HCT116 (cell line): ENCODE data around the gene EPHA3. TPM values are rescaled to one million over a fixed set of nuclear protein-coding genes. Genes with fewer than 3 reads are reported as not detected.

Experiments
- ATAC-seq: fragments of 200-7000 bp; cut with Tn5 transposase; 2 replicates; pipeline ENCODE4 v1.9.1; 2020; ENCODE audit warnings: mild to moderate bottlenecking, moderate library complexity
- BruUV-seq: library from RNA; stranded (reverse); fragments of 400-500 nt; replicated peaks from 2 replicates; lab custom pipeline; 2021; lab: Mats Ljungman, UMichigan
- CTCF ChIA-PET: fragments of 300-600 bp; sonication (Branson Sonifier 250); formaldehyde crosslinking; loops from one replicate; lab custom pipeline; 2021; ENCODE audit warnings: antibody characterized with exemption; lab: Charles Lee
- POLR2A ChIA-PET: fragments of 300-600, 350-600 bp; sonication (Branson Sonifier 250); formaldehyde crosslinking; loops from one replicate; lab custom pipeline; 2021; ENCODE audit warnings: antibody characterized with exemption; lab: Charles Lee
- RAD21 ChIA-PET, 2 experiments: fragments of 300-600 bp; sonication (Branson Sonifier 250); formaldehyde crosslinking; loops; one replicate each; lab custom pipeline; 2023; ENCODE audit warnings: low total read pairs in 2 of 2; ENCODE audit not compliant: uncharacterized antibody in 2 of 2, unreplicated experiment in 2 of 2, low non-redundant PET in 1 of 2; lab: Charles Lee
- DNase-seq: peaks from one replicate; pipeline ENCODE4 v3.0.0-alpha.2; 2010; ENCODE audit warnings: low read depth, low spot score
- H2AFZ ChIP-seq: fragments of 200-600 bp; shearing (Covaris generic), sonication (generic); 2 replicates; pipeline ENCODE4 v1.6.1; 2017; ENCODE audit warnings: low read depth, mixed run types, mixed read lengths, antibody characterized with exemption, low read length; ENCODE audit not compliant: poor library complexity, severe bottlenecking
- H3K27ac ChIP-seq: 2 replicates; pipeline ENCODE4 v1.5.1; 2012; ENCODE audit warnings: low read depth, low read length
- H3K27me3 ChIP-seq: fragments of 200-600 bp; sonication (generic); 2 replicates; pipeline ENCODE4 v1.6.1; 2016; ENCODE audit warnings: mixed run types, low read length, mixed read lengths; ENCODE audit not compliant: insufficient read depth
- H3K36me3 ChIP-seq, 2 experiments: fragments of 200-500 bp in 1 of 2; fragments of 200-600 bp in 1 of 2; sonication (Bioruptor generic) in 1 of 2; sonication (generic) in 1 of 2; 2 replicates each; pipeline versions ENCODE4 v1.5.1 to v1.6.1; 2014 to 2016; ENCODE audit warnings: low read length in 2 of 2, inconsistent platforms in 1 of 2, mixed read lengths in 1 of 2, mixed run types in 1 of 2; ENCODE audit not compliant: insufficient read depth in 2 of 2, control insufficient read depth in 1 of 2
- H3K4me1 ChIP-seq, 2 experiments: fragments of 200-600 bp in 1 of 2; sonication (generic) in 1 of 2; 2 replicates each; pipeline versions ENCODE4 v1.5.1 to v1.6.1; 2012 to 2017; ENCODE audit warnings: low read length in 2 of 2, inconsistent platforms in 1 of 2, mild to moderate bottlenecking in 1 of 2, mixed read lengths in 1 of 2, mixed run types in 1 of 2, moderate library complexity in 1 of 2; ENCODE audit not compliant: insufficient read depth in 2 of 2, control insufficient read depth in 1 of 2
- H3K4me2 ChIP-seq: fragments of 200-600 bp; sonication (generic); 2 replicates; pipeline ENCODE4 v1.6.1; 2017; ENCODE audit warnings: mixed run types, low read length, mixed read lengths
- H3K4me3 ChIP-seq, 2 experiments: fragments of 200-600 bp in 1 of 2; sonication (generic) in 1 of 2; replicated peaks in 1 of 2; 2 replicates each; pipeline ENCODE4 v1.5.1; 2011 to 2016; ENCODE audit warnings: low read length in 2 of 2, control low read depth in 1 of 2, low read depth in 1 of 2, mild to moderate bottlenecking in 1 of 2, mixed read lengths in 1 of 2, mixed run types in 1 of 2
- H3K79me2 ChIP-seq: fragments of 200-600 bp; sonication (generic); 2 replicates; pipeline ENCODE4 v1.6.1; 2017; ENCODE audit warnings: mild to moderate bottlenecking, mixed run types, low read length, moderate library complexity, mixed read lengths; ENCODE audit not compliant: insufficient read depth
- H3K9ac ChIP-seq: fragments of 200-600 bp; sonication (generic); 2 replicates; pipeline ENCODE4 v1.6.1; 2016; ENCODE audit warnings: low read length, mixed read lengths
- H3K9me2 ChIP-seq: fragments of 200-600 bp; sonication (generic), shearing (Covaris generic); 2 replicates; pipeline ENCODE4 v1.6.1; 2017; ENCODE audit warnings: mixed run types, mild to moderate bottlenecking, moderate library complexity; ENCODE audit not compliant: insufficient read depth
- H3K9me3 ChIP-seq, 2 experiments: fragments of 200-500 bp in 1 of 2; fragments of 200-600 bp in 1 of 2; sonication (Bioruptor generic) in 1 of 2; sonication (generic) in 1 of 2; 2 replicates each; pipeline ENCODE4 v1.6.1; 2014 to 2017; ENCODE audit warnings: low read length in 2 of 2, mixed read lengths in 2 of 2, inconsistent platforms in 1 of 2, low read depth in 1 of 2, mild to moderate bottlenecking in 1 of 2, mixed run types in 1 of 2, moderate library complexity in 1 of 2; ENCODE audit not compliant: control insufficient read depth in 1 of 2, insufficient read depth in 1 of 2
- H4K20me1 ChIP-seq: fragments of 200-600 bp; sonication (generic), shearing (Covaris generic); 2 replicates; pipeline ENCODE4 v1.6.1; 2017; ENCODE audit warnings: mixed run types, mild to moderate bottlenecking, moderate library complexity; ENCODE audit not compliant: insufficient read depth
- CBX3 ChIP-seq: IDR thresholded peaks from 2 replicates; pipeline ENCODE4 v1.6.1; 2012; ENCODE audit warnings: low read depth
- EZH2 ChIP-seq: fragments of 200-600 bp; sonication (generic); IDR thresholded peaks from 2 replicates; pipeline ENCODE4 v1.6.1; 2017; ENCODE audit warnings: antibody characterized with exemption, mixed run types
- FOSL1 ChIP-seq: IDR thresholded peaks from 2 replicates; pipeline ENCODE4 v1.6.1; 2012; ENCODE audit warnings: low read depth
- JUND ChIP-seq: IDR thresholded peaks from 2 replicates; pipeline ENCODE4 v1.6.1; 2012
- POLR2A ChIP-seq: IDR thresholded peaks from 2 replicates; pipeline ENCODE4 v1.7.0; 2011; ENCODE audit warnings: borderline replicate concordance; ENCODE audit not compliant: insufficient read depth, insufficient read length; ENCODE audit errors: extremely low read depth
- POLR2AphosphoS5 ChIP-seq: IDR thresholded peaks from 2 replicates; pipeline ENCODE4 v1.6.1; 2011; ENCODE audit warnings: mild to moderate bottlenecking, low read depth, low read length, moderate library complexity
- SIN3A ChIP-seq: IDR thresholded peaks from 2 replicates; pipeline ENCODE4 v1.6.1; 2012; ENCODE audit warnings: low read depth
- TCF7L2 ChIP-seq: IDR thresholded peaks from 2 replicates; pipeline ENCODE4 v1.7.0; 2011; ENCODE audit warnings: borderline replicate concordance, inconsistent platforms; ENCODE audit not compliant: insufficient read depth, insufficient read length; ENCODE audit errors: extremely low read depth
- YY1 ChIP-seq: IDR thresholded peaks from 2 replicates; pipeline ENCODE4 v1.6.1; 2011; ENCODE audit warnings: low read length, low read depth, moderate library complexity, mild to moderate bottlenecking; ENCODE audit not compliant: insufficient replicate concordance; ENCODE audit errors: extremely low read depth
- ZFX ChIP-seq: fragments of 450-650 bp; IDR thresholded peaks from 2 replicates; pipeline ENCODE4 v1.6.1; 2017
- ZNF274 ChIP-seq: fragments of 200-500 bp; sonication (Bioruptor generic); IDR thresholded peaks from 2 replicates; pipeline ENCODE4 v1.6.1; 2014; ENCODE audit warnings: mild to moderate bottlenecking, low read depth, low read length, inconsistent platforms
- intact Hi-C: fragments of 100-400 bp; cut with micrococcal nuclease; formaldehyde crosslinking; loops from 2 replicates; pipeline ENCODE4 v1.10.0; 2022
- total RNA-seq: library from RNA; stranded (reverse); gene quantifications from one replicate; pipeline ENCODE4 v1.2.1, GENCODE V29; 2021; ENCODE audit not compliant: unreplicated experiment
- TF ChIP-seq, protein P1 (sequence below): IDR thresholded peaks from 2 replicates; pipeline ENCODE4 v1.6.1; 2012
- TF ChIP-seq, protein P2 (sequence below), 3 experiments: fragments of 200-600 bp in 1 of 3; sonication (generic) in 1 of 3; IDR thresholded peaks in 2 of 3; conservative IDR thresholded peaks in 1 of 3; 2 replicates each; pipeline ENCODE4 v1.5.1; 2012 to 2017; ENCODE audit warnings: low read depth in 2 of 3, low read length in 2 of 3, antibody characterized with exemption in 1 of 3, borderline replicate concordance in 1 of 3, control low read depth in 1 of 3, mild to moderate bottlenecking in 1 of 3, mixed read lengths in 1 of 3, mixed run types in 1 of 3, moderate library complexity in 1 of 3; ENCODE audit not compliant: insufficient read depth in 1 of 3
- TF ChIP-seq, protein P3 (sequence below): IDR thresholded peaks from 2 replicates; pipeline ENCODE4 v1.6.1; 2012; ENCODE audit warnings: low read depth

EPHA3 gene
- total RNA-seq, 1 experiment from 2014 or later = not detected

DNA sequence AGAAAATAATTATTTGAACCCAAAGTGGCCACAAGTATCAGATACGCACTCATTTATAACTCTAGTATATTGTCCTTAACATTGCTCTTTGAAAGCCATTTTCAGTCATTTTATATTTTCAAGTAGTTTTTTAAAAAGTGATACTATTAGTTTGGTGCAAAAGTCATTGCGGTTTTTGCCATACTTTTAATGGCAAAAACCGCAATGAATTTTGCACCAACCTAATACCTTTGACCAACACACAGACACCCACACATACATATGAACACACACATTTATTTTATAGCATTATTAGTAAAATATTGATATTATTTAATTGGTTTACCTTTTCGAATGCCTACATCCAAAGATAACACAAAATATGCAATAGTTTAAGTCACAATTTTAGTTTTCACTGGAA is 154.3 kb downstream of the EPHA3 start:
- H3K27me3 ChIP-seq = no peaks in the 10 kb centered on the region
- ChIA-PET RAD21 (no interaction called here), CTCF (no interaction called here), POLR2A (no interaction called here)
- H3K79me2 ChIP-seq = no peaks in the 10 kb centered on the region
- DNase-seq (no peak), ATAC-seq (no peak)
- BruUV-seq = no TSS peak
- no peak overlapping the region for H3K9ac ChIP-seq
- H3K4me1 ChIP-seq = no peaks in the 10 kb centered on the region
- H4K20me1 ChIP-seq = no peaks in the 10 kb centered on the region
- H3K9me2 ChIP-seq = no peaks in the 10 kb centered on the region
- no peak overlapping the region for H3K27ac ChIP-seq
- H3K9me3 ChIP-seq = peaks cover 0 to 20% of the 10 kb centered on the region in 2 experiments; a peak in 2 of 4 replicates
- intact Hi-C loops = no loop called here
- no peak overlapping the region for H3K4me3 ChIP-seq
- no peak overlapping the region for H2AFZ ChIP-seq
- no peaks in the 10 kb centered on the region for H3K36me3 ChIP-seq
- TF ChIP-seq ZFX (no peak), JUND (no peak), POLR2AphosphoS5 (no peak), TCF7L2 (no peak), CBX3 (no peak), EZH2 (no peak), SIN3A (no peak), FOSL1 (no peak)
- TF ChIP-seq, protein P1, sequence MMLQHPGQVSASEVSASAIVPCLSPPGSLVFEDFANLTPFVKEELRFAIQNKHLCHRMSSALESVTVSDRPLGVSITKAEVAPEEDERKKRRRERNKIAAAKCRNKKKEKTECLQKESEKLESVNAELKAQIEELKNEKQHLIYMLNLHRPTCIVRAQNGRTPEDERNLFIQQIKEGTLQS = no peak
- H3K4me2 ChIP-seq = no peak overlapping the region

DNA sequence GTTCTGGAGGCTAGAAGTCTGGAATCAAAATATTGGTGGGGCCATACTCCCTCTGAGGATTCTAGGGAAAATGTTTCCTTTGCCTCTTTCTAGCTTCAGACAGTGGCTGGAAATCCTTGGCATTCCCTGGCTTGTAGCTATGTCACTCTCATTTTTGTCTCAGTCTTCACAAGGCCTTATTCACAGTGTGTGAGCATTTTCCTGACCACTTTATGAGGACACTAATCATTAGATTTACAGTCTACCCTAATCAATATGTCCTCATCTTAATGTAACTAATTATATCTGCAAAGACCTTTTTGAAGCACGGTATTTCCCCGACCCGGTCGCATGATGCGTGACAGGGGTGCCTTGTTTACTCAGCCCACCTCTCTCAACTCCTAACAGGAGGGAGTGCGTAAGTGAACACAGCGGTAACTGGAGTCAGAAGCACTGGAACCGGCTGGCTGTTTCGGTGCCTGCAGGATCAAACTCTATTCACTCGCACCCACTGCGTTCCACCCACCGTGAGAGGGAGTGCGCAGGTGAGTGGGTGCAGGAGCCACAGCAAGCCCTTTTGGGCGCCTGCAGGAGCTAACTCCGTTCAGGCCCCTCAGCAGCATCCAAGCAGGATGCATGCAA is 155.0 kb downstream of the EPHA3 start:
- Histone ChIP-seq H3K27me3 (no peaks in the 10 kb centered on the region), H3K4me1 (no peaks in the 10 kb centered on the region), H4K20me1 (no peaks in the 10 kb centered on the region), H3K9me2 (no peaks in the 10 kb centered on the region), H3K36me3 (no peaks in the 10 kb centered on the region), H3K4me3 (no peak overlapping the region), H3K9ac (no peak overlapping the region), H2AFZ (no peak overlapping the region), H3K27ac (no peak overlapping the region), H3K79me2 (no peaks in the 10 kb centered on the region), H3K4me2 (no peak overlapping the region), H3K9me3 (peaks cover 0 to 13% of the 10 kb centered on the region in 2 experiments; a peak in 2 of 4 replicates)
- CTCF ChIA-PET = no interaction called here
- ATAC-seq (no peak), DNase-seq (no peak)
- intact Hi-C loops = no loop called here
- BruUV-seq = no TSS peak
- POLR2A ChIA-PET = no interaction called here
- RAD21 ChIA-PET = no interaction called here
- TF ChIP-seq, protein P2, sequence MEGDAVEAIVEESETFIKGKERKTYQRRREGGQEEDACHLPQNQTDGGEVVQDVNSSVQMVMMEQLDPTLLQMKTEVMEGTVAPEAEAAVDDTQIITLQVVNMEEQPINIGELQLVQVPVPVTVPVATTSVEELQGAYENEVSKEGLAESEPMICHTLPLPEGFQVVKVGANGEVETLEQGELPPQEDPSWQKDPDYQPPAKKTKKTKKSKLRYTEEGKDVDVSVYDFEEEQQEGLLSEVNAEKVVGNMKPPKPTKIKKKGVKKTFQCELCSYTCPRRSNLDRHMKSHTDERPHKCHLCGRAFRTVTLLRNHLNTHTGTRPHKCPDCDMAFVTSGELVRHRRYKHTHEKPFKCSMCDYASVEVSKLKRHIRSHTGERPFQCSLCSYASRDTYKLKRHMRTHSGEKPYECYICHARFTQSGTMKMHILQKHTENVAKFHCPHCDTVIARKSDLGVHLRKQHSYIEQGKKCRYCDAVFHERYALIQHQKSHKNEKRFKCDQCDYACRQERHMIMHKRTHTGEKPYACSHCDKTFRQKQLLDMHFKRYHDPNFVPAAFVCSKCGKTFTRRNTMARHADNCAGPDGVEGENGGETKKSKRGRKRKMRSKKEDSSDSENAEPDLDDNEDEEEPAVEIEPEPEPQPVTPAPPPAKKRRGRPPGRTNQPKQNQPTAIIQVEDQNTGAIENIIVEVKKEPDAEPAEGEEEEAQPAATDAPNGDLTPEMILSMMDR (IDR thresholded peaks at IDR 0.05 in 2 of 3, conservative IDR thresholded peaks at IDR 0.05 in 1 of 3; ENCODE audit: borderline replicate concordance in 1 of 3, insufficient read depth in 1 of 3, low read depth in 2 of 3, low read length in 2 of 3) = no peak
- TF ChIP-seq ZNF274 (no peak), CBX3 (no peak), POLR2A (no peak), ZFX (no peak), TCF7L2 (no peak), JUND (no peak), YY1 (no peak)
- TF ChIP-seq, protein P3, sequence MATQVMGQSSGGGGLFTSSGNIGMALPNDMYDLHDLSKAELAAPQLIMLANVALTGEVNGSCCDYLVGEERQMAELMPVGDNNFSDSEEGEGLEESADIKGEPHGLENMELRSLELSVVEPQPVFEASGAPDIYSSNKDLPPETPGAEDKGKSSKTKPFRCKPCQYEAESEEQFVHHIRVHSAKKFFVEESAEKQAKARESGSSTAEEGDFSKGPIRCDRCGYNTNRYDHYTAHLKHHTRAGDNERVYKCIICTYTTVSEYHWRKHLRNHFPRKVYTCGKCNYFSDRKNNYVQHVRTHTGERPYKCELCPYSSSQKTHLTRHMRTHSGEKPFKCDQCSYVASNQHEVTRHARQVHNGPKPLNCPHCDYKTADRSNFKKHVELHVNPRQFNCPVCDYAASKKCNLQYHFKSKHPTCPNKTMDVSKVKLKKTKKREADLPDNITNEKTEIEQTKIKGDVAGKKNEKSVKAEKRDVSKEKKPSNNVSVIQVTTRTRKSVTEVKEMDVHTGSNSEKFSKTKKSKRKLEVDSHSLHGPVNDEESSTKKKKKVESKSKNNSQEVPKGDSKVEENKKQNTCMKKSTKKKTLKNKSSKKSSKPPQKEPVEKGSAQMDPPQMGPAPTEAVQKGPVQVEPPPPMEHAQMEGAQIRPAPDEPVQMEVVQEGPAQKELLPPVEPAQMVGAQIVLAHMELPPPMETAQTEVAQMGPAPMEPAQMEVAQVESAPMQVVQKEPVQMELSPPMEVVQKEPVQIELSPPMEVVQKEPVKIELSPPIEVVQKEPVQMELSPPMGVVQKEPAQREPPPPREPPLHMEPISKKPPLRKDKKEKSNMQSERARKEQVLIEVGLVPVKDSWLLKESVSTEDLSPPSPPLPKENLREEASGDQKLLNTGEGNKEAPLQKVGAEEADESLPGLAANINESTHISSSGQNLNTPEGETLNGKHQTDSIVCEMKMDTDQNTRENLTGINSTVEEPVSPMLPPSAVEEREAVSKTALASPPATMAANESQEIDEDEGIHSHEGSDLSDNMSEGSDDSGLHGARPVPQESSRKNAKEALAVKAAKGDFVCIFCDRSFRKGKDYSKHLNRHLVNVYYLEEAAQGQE = no peak
